Heart right ventricle (tissue), 16 donors: ENCODE data around the gene PTPN2. TPM values are rescaled to one million over a fixed set of nuclear protein-coding genes. Genes with fewer than 3 reads are reported as not detected.
"Not testable (repeated sequence)": the region's sequence is repeated elsewhere in the genome, so short reads cannot be mapped to it uniquely, and the experiment has no call there.

Experiments
- ATAC-seq, 8 donors: fragments of 200-7000 bp; cut with Tn5 transposase; one replicate each; pipeline ENCODE4 v1.9.1; 2020; ENCODE audit warnings: mild to moderate bottlenecking in 8 of 8, moderate library complexity in 8 of 8, moderate number of reproducible peaks in 1 of 8
- DNase-seq, 2 donors: peaks; one replicate each; pipeline ENCODE4 v3.0.0-alpha.2; 2020
- H3K27ac ChIP-seq, 10 donors: fragments of 200-600 bp; sonication (generic) in 2 of 10; one replicate each; pipeline versions ENCODE4 v1.5.0 to v1.8.0; 2020 to 2022; ENCODE audit warnings: mild to moderate bottlenecking in 3 of 10
- H3K27me3 ChIP-seq, 7 donors: fragments of 200-600 bp; one replicate each; pipeline ENCODE4 v1.8.0; 2021 to 2022; ENCODE audit warnings: mild to moderate bottlenecking in 2 of 7
- H3K36me3 ChIP-seq, 9 donors: fragments of 200-600 bp; sonication (generic) in 1 of 9; one replicate each; pipeline versions ENCODE4 v1.5.0 to v1.8.0; 2020 to 2022; ENCODE audit warnings: mild to moderate bottlenecking in 2 of 9
- H3K4me1 ChIP-seq, 9 donors: fragments of 200-600 bp; sonication (generic) in 1 of 9; one replicate each; pipeline versions ENCODE4 v1.5.0 to v1.8.0; 2020 to 2022; ENCODE audit warnings: mild to moderate bottlenecking in 4 of 9
- H3K4me3 ChIP-seq, 10 donors: fragments of 200-600 bp; sonication (generic) in 2 of 10; one replicate each; pipeline versions ENCODE4 v1.5.0 to v1.8.0; 2020 to 2022; ENCODE audit warnings: mild to moderate bottlenecking in 7 of 10, moderate library complexity in 2 of 10
- H3K9me3 ChIP-seq, 11 donors: fragments of 200-600 bp in 10 of 11; sonication (generic) in 2 of 11; one replicate each; pipeline versions ENCODE4 v1.5.0 to v1.8.0; 2013 to 2022; ENCODE audit warnings: mild to moderate bottlenecking in 2 of 11, control low read depth in 1 of 11, moderate library complexity in 1 of 11
- CTCF ChIP-seq, 9 donors: fragments of 200-600 bp; sonication (generic) in 2 of 9; IDR thresholded peaks; one replicate each; pipeline versions ENCODE4 v1.5.0 to v1.8.0; 2021 to 2022; ENCODE audit warnings: antibody characterized with exemption in 9 of 9, mild to moderate bottlenecking in 5 of 9, moderate library complexity in 1 of 9
- whole genome bisulfite sequencing, 2 donors: extraction: QIAGEN DNeasy Blood & Tissue Kit; methylation state at CpG; one replicate each; pipeline ENCODE4 v1.1.7; 2013; ENCODE audit warnings: inconsistent platforms in 1 of 2; 5-methylcytosine and 5-hydroxymethylcytosine counted together
- intact Hi-C, 10 donors: fragments of 100-400 bp; cut with DNase I; formaldehyde crosslinking; loops; one replicate each; pipeline versions ENCODE4 v1.11.1 to v1.14.2; 2022
- polyA plus RNA-seq, 2 donors: library from polyadenylated mRNA; stranded (reverse); fragments of 200-250 nt; gene quantifications; one replicate each; pipeline ENCODE4 v1.2.3, GENCODE V29; 2013
- total RNA-seq, 10 donors: library from RNA; stranded (reverse); fragmentation: NEBNext Ultra II Directional in 3 of 10; extraction: Animal tissue kit (Norgen Biotek cat#: 25700) in 3 of 10; gene quantifications; one replicate each; pipeline versions ENCODE4 v1.2.1 to v1.2.4, GENCODE V29; 2021 to 2023
- donor health status: Arrhythmogenic right ventricular cardiomyopathy.
- donor health status: ischemic (EF 13 %, LVEDD 7.1; RV severe dilation, severe dysfunction).
- donor health status: healthy with polysubstance abuse.
- donor health status: DM: no; HTN: yes; CAD: no.
- donor health status: DM: no; HTN: no; CAD: no.
- donor health status: ischemic (EF 25% LVEDD 6.9; RV normal size, moderate dysfunction).
- donor health status: ischemic (EF 25% LVEDD 5.7; RV mildly dilated, moderate dysfunction).
- donor health status: healthy.
- donor health status: DM: yes; HTN: yes; CAD: no.
- donor health status: Ischemic cardiomyopathy.
- donor health status: ischemic (EF 35%, LVEDD 5.7; RV mildly dilated, moderate dysfunction).
- donor health status: nonischemic (EF 11% LVEDD 7.7; RV severe dilation, severe dysfunction).
- donor health status: DM: yes; HTN: yes; CAD: no.
- donor health status: PGD.
- donor health status: ischemic (EF 29% LVEDD 5.4; RV normal size, mild dysfunction).
- donor health status: nonischemic (EF 23%, LVEDD 6.1; RV moderate dilation, normal function).

The PTPN2 gene
- total and polyA plus RNA-seq, 12 donors, result 10.5 to 19.5 (median 13.5) TPM

GRCh38 chr18:12904012-12904516 lies 20.0 kb upstream of the PTPN2 start:
- intact Hi-C loops, result no loop called here
- Histone ChIP-seq H3K4me3 (no peak overlapping the region), H3K4me1 (peaks cover 0 to 30% (median 11%) of the 10 kb centered on the region in 9 donors), H3K9me3 (no peaks in the 10 kb centered on the region), H3K27ac (peak overlapping the region in 1 of 10 donors; percentile 60), H3K36me3 (no peaks in the 10 kb centered on the region), H3K27me3 (peaks cover 0 to 21% (median 8%) of the 10 kb centered on the region in 7 donors)
- DNase-seq (peak in 1 of 2 donors; percentile 54), ATAC-seq (peak in 5 of 8 donors; percentile 10 to 64 (median 32))
- no peak for TF ChIP-seq CTCF (IDR thresholded peaks at IDR 0.05)
- WGBS, 2 donors, result 66 to 72% methylated on average over 8 of the region's 8 CpGs

- H3K9me3 ChIP-seq, H3K27ac ChIP-seq, H3K4me3 ChIP-seq, ATAC-seq, intact Hi-C loops, DNase-seq, H3K36me3 ChIP-seq: not testable (repeated sequence)
- H3K4me1 ChIP-seq, result peaks cover 0 to 17% (median 0%) of the 10 kb centered on the region in 9 donors
- 96 to 98% methylated on average over 12 of the region's 12 CpGs for WGBS, 2 donors
- H3K27me3 ChIP-seq, result peaks cover 0 to 16% (median 0%) of the 10 kb centered on the region in 7 donors
Measured at GRCh38 chr18:12901208-12901607, 17.2 kb upstream of the PTPN2 start.

- not testable (repeated sequence) for DNase-seq, H3K36me3 ChIP-seq, H3K4me1 ChIP-seq, H3K9me3 ChIP-seq, ATAC-seq, H3K27ac ChIP-seq
- intact Hi-C loops, result loop anchor here in 1 of 10 donors (5.0 to 10.0 kb wide), 2 partner anchors 115 to 152 kb away; no protein-coding TSS in a partner anchor
- Histone ChIP-seq H3K4me3 (peak overlapping the region in 8 of 10 donors; percentile 19 to 47 (median 39)), H3K27me3 (peaks cover 0 to 49% (median 11%) of the 10 kb centered on the region in 7 donors)
- 9 to 10% methylated on average over 25 to 43 of the region's 51 CpGs for WGBS, 2 donors
Measured at GRCh38 chr18:12896784-12897333, 12.8 kb upstream of the PTPN2 start.

- intact Hi-C loops, result loop anchor here in 1 of 10 donors (5.0 to 10.0 kb wide), 2 partner anchors 113 to 151 kb away; no protein-coding TSS in a partner anchor
- Histone ChIP-seq H3K36me3 (no peaks in the 10 kb centered on the region), H3K4me1 (peaks cover 0 to 7% (median 0%) of the 10 kb centered on the region in 9 donors), H3K27ac (no peak overlapping the region), H3K4me3 (no peak overlapping the region), H3K27me3 (peaks cover 0 to 49% (median 11%) of the 10 kb centered on the region in 7 donors), H3K9me3 (peaks cover 0 to 1% (median 0%) of the 10 kb centered on the region in 11 donors)
- no peak for ATAC-seq
- 88 to 90% methylated on average over 2 of the region's 2 CpGs for WGBS, 2 donors
- TF ChIP-seq CTCF (IDR thresholded peaks at IDR 0.05), result no peak
- DNase-seq, result no peak
Measured at GRCh38 chr18:12895626-12896025, 11.6 kb upstream of the PTPN2 start.

- no peak overlapping the region for H3K27ac ChIP-seq
- ATAC-seq, result no peak
- TF ChIP-seq CTCF (IDR thresholded peaks at IDR 0.05), result no peak
- 90 to 93% methylated on average over 1 of the region's 1 CpG for WGBS, 2 donors
- H3K9me3 ChIP-seq, result peaks cover 0 to 6% (median 0%) of the 10 kb centered on the region in 11 donors
- no peak overlapping the region for H3K4me3 ChIP-seq
- H3K36me3 ChIP-seq, result no peaks in the 10 kb centered on the region
- intact Hi-C loops, result loop anchor here in 1 of 10 donors (5.0 to 10.0 kb wide), 2 partner anchors 113 to 150 kb away; no protein-coding TSS in a partner anchor
- no peak for DNase-seq
- H3K4me1 ChIP-seq, result peaks cover 0 to 7% (median 0%) of the 10 kb centered on the region in 9 donors
- H3K27me3 ChIP-seq, result peaks cover 0 to 49% (median 11%) of the 10 kb centered on the region in 7 donors
Measured at GRCh38 chr18:12895014-12895413, 11.0 kb upstream of the PTPN2 start.
